Measurements from ENCODE around the gene PDZD11. TPM values are rescaled to one million over a fixed set of nuclear protein-coding genes. Genes with fewer than 3 reads are reported as not detected.
"Not testable (repeated sequence)": the region's sequence is repeated elsewhere in the genome, so short reads cannot be mapped to it uniquely, and the experiment has no call there.

PDZD11 gene, protein sequence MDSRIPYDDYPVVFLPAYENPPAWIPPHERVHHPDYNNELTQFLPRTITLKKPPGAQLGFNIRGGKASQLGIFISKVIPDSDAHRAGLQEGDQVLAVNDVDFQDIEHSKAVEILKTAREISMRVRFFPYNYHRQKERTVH
- total RNA-seq (18.7 TPM), polyA plus RNA-seq (10 to 100 TPM; 53.7 to 84.3 (median 64.4) TPM)

DNA sequence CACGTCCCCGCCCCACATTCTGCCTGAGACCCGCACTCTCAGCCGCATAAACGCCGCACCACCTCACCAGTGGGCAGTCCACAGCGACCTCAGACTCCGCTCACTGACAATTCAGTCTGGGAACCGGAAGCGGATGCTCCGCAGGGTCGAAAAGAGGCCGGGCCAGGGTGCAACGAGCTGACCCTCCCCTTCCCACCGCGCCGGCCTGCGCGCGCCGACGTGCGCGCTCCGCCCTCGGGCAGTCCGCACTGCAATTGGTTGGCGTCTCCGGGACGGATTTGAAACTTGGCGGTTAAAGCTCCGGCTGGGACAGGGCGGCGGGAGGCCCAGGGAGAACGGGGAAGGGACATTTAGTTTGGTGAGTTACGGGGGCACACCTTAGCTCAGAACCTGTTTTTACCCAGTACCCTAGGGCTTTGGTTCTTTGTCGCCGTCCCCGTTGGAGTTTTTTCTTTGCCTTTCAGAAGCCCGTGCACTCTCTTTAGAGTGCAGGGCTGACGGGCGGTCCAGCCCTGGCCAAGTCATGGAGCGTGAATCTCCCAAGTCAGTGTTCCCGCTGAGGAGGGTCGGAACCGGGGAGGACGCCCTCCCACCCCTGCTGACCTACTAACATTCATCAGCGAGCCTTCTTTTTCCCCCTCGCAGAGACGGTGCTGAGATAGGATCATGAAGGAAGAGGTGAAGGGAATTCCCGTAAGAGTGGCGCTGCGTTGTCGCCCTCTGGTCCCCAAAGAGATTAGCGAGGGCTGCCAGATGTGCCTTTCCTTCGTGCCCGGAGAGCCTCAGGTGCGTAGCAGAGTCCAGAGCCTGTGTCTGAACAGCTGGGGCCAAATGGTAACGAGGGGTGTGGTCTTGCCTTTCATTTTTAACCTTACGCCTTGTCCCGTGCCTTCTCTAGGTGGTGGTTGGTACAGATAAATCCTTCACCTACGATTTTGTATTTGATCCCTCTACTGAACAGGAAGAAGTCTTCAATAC is at the start of gene PDZD11, which contains the start of gene KIF4A:
Gene PDZD11 (minus strand): TSS at position 135 of the 978 bp plus-strand sequence. CDS start 586 bp downstream, outside the sequence.
Gene KIF4A (plus strand): TSS at position 312 of the 978 bp plus-strand sequence. CDS start 355 bp downstream, at position 667.
- Mint-ChIP-seq H3K27ac (peak within 1 kb of the TSS; percentile 74 to 87 (median 86)), H3K4me3 (peak within 1 kb of the TSS; percentile 89 to 97 (median 91)), H3K4me1 (peaks cover 5 to 27% (median 11%) of the 10 kb centered on the region in 4 donors), H3K27me3 (no peaks in the 10 kb centered on the region), H3K36me3 (peaks cover 8% of the 10 kb centered on the region), H3K9me3 (no peaks in the 10 kb centered on the region)
- DNase-seq (peak; percentile 74 to 90 (median 80)), ATAC-seq (ENCODE audit: low read depth in 2 of 2) (peak; percentile 97 to 98)
- peaks cover 3% of the 10 kb centered on the region for H3K36me3 ChIP-seq (ENCODE audit: control insufficient read depth, insufficient read depth, low read length)
- peak within 1 kb of the TSS; percentile 63 for H3K27ac ChIP-seq (ENCODE audit: insufficient read depth, low read length, poor library complexity, severe bottlenecking)
- peak within 1 kb of the TSS; percentile 75 for H3K4me3 ChIP-seq (ENCODE audit: low read depth, low read length)
- no peaks in the 10 kb centered on the region for H3K27me3 ChIP-seq (ENCODE audit: control insufficient read depth, insufficient read depth, low read length)
- H3K9me3 ChIP-seq (ENCODE audit: control insufficient read depth in 2 of 2, low read length in 2 of 2): no peaks in the 10 kb centered on the region
- H3K4me1 ChIP-seq (ENCODE audit: control insufficient read depth, insufficient read depth, low read length, poor library complexity, severe bottlenecking): peaks cover 3% of the 10 kb centered on the region

- DNase-seq (no peak), ATAC-seq (ENCODE audit: low read depth in 2 of 2) (no peak)
- Histone ChIP-seq H3K36me3 (ENCODE audit: control insufficient read depth, insufficient read depth, low read length) (no peaks in the 10 kb centered on the region), H3K27me3 (ENCODE audit: control insufficient read depth, insufficient read depth, low read length) (no peaks in the 10 kb centered on the region), H3K4me1 (ENCODE audit: control insufficient read depth, insufficient read depth, low read length, poor library complexity, severe bottlenecking) (no peaks in the 10 kb centered on the region), H3K27ac (ENCODE audit: insufficient read depth, low read length, poor library complexity, severe bottlenecking) (no peak overlapping the region), H3K4me3 (ENCODE audit: low read depth, low read length) (no peak overlapping the region), H3K9me3 (ENCODE audit: control insufficient read depth in 2 of 2, low read length in 2 of 2) (no peaks in the 10 kb centered on the region)
- Mint-ChIP-seq H3K9me3 (no peaks in the 10 kb centered on the region), H3K27ac (peak overlapping the region in 1 of 3 donors; percentile 15), H3K27me3 (no peaks in the 10 kb centered on the region), H3K4me3 (no peak overlapping the region), H3K36me3 (no peaks in the 10 kb centered on the region), H3K4me1 (peaks cover 0 to 12% (median 0%) of the 10 kb centered on the region in 4 donors)
Observed at GRCh38 chrX:70338290-70338689, 48.6 kb upstream of the PDZD11 start.

GRCh38 chrX:70336767-70337166 is 47.0 kb upstream of the PDZD11 start:
- Histone ChIP-seq H3K27ac (ENCODE audit: insufficient read depth, low read length, poor library complexity, severe bottlenecking) (no peak overlapping the region), H3K36me3 (ENCODE audit: control insufficient read depth, insufficient read depth, low read length) (no peaks in the 10 kb centered on the region), H3K4me3 (ENCODE audit: low read depth, low read length) (no peak overlapping the region), H3K9me3 (ENCODE audit: control insufficient read depth in 2 of 2, low read length in 2 of 2) (no peaks in the 10 kb centered on the region), H3K4me1 (ENCODE audit: control insufficient read depth, insufficient read depth, low read length, poor library complexity, severe bottlenecking) (no peaks in the 10 kb centered on the region), H3K27me3 (ENCODE audit: control insufficient read depth, insufficient read depth, low read length) (no peaks in the 10 kb centered on the region)
- H3K27ac Mint-ChIP-seq: no peak overlapping the region
- H3K9me3 Mint-ChIP-seq: no peaks in the 10 kb centered on the region
- H3K4me3 Mint-ChIP-seq: no peak overlapping the region
- no peaks in the 10 kb centered on the region for H3K27me3 Mint-ChIP-seq
- peak in 1 of 2 donors; percentile 31 for ATAC-seq (ENCODE audit: low read depth in 2 of 2)
- DNase-seq: peak in 1 of 3 donors; percentile 54
- H3K4me1 Mint-ChIP-seq: peaks cover 0 to 12% (median 0%) of the 10 kb centered on the region in 4 donors
- no peaks in the 10 kb centered on the region for H3K36me3 Mint-ChIP-seq

GRCh38 chrX:70332600-70332999 is 42.9 kb upstream of the PDZD11 start:
- ATAC-seq (ENCODE audit: low read depth in 2 of 2) (no peak), DNase-seq (no peak)
- Mint-ChIP-seq H3K27me3 (no peaks in the 10 kb centered on the region), H3K4me1 (peaks cover 0 to 12% (median 0%) of the 10 kb centered on the region in 4 donors), H3K36me3 (no peaks in the 10 kb centered on the region), H3K9me3 (no peaks in the 10 kb centered on the region), H3K4me3 (no peak overlapping the region), H3K27ac (no peak overlapping the region)
- Histone ChIP-seq H3K27ac (ENCODE audit: insufficient read depth, low read length, poor library complexity, severe bottlenecking) (no peak overlapping the region), H3K9me3 (ENCODE audit: control insufficient read depth in 2 of 2, low read length in 2 of 2) (no peaks in the 10 kb centered on the region), H3K36me3 (ENCODE audit: control insufficient read depth, insufficient read depth, low read length) (no peaks in the 10 kb centered on the region), H3K4me1 (ENCODE audit: control insufficient read depth, insufficient read depth, low read length, poor library complexity, severe bottlenecking) (no peaks in the 10 kb centered on the region), H3K27me3 (ENCODE audit: control insufficient read depth, insufficient read depth, low read length) (no peaks in the 10 kb centered on the region), H3K4me3 (ENCODE audit: low read depth, low read length) (no peak overlapping the region)

- Mint-ChIP-seq H3K27me3 (no peaks in the 10 kb centered on the region), H3K36me3 (no peaks in the 10 kb centered on the region), H3K27ac (no peak overlapping the region), H3K4me3 (peak overlapping the region in 1 of 4 donors; percentile 21), H3K9me3 (no peaks in the 10 kb centered on the region), H3K4me1 (peaks cover 0 to 7% (median 0%) of the 10 kb centered on the region in 4 donors)
- ATAC-seq (ENCODE audit: low read depth in 2 of 2) (no peak), DNase-seq (no peak)
- Histone ChIP-seq H3K27me3 (ENCODE audit: control insufficient read depth, insufficient read depth, low read length) (no peaks in the 10 kb centered on the region), H3K27ac (ENCODE audit: insufficient read depth, low read length, poor library complexity, severe bottlenecking) (no peak overlapping the region), H3K4me3 (ENCODE audit: low read depth, low read length) (no peak overlapping the region), H3K9me3 (ENCODE audit: control insufficient read depth in 2 of 2, low read length in 2 of 2) (no peaks in the 10 kb centered on the region), H3K4me1 (ENCODE audit: control insufficient read depth, insufficient read depth, low read length, poor library complexity, severe bottlenecking) (no peaks in the 10 kb centered on the region), H3K36me3 (ENCODE audit: control insufficient read depth, insufficient read depth, low read length) (no peaks in the 10 kb centered on the region)
Observed at GRCh38 chrX:70331161-70331560, 41.4 kb upstream of the PDZD11 start.

DNA sequence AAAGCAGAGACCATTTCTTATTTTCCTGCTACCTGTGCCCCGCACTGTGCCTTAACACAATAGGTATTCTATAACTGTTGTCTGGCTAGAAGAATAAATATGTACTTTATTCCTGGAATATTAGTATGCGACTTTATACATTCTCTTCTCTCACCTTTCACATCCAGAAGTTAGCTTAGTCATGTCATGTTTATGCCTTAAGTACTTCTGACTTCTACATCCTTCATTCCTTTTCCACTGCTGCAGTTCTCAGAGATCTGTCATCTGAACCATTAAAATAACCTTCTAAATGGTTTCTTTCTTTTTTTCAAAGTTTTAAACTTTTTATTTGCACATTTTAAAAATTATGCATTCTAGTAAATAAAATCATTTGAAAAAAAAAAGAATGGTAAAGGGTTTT is 34.6 kb upstream of the PDZD11 start:
- Histone ChIP-seq H3K9me3 (ENCODE audit: control insufficient read depth in 2 of 2, low read length in 2 of 2) (no peaks in the 10 kb centered on the region), H3K27me3 (ENCODE audit: control insufficient read depth, insufficient read depth, low read length) (no peaks in the 10 kb centered on the region), H3K27ac (ENCODE audit: insufficient read depth, low read length, poor library complexity, severe bottlenecking) (no peak overlapping the region), H3K4me1 (ENCODE audit: control insufficient read depth, insufficient read depth, low read length, poor library complexity, severe bottlenecking) (no peaks in the 10 kb centered on the region), H3K4me3 (ENCODE audit: low read depth, low read length) (no peak overlapping the region), H3K36me3 (ENCODE audit: control insufficient read depth, insufficient read depth, low read length) (no peaks in the 10 kb centered on the region)
- H3K36me3 Mint-ChIP-seq: no peaks in the 10 kb centered on the region
- H3K27me3 Mint-ChIP-seq: no peaks in the 10 kb centered on the region
- no peak overlapping the region for H3K27ac Mint-ChIP-seq
- H3K4me1 Mint-ChIP-seq: no peaks in the 10 kb centered on the region
- no peak overlapping the region for H3K4me3 Mint-ChIP-seq
- no peaks in the 10 kb centered on the region for H3K9me3 Mint-ChIP-seq
- ATAC-seq (ENCODE audit: low read depth in 2 of 2) (no peak), DNase-seq (no peak)

DNA sequence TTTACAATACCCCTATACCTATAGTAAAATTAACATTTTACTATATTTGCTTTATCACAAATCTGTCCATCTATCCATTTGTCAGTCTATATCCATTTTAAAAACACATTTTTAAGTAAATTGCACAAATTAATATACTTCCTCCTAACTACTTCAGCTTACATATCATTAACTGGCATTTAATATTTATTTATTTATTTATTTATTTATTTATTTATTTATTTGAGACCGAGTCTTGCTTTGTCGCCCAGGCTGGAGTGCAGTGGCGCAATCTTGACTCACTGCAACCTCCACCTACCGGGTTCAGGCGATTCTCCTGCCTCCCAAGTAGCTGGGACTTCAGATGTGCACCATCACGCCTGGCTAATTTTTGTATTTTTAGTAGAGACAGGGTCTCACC is 33.9 kb upstream of the PDZD11 start:
- H3K27ac ChIP-seq (ENCODE audit: insufficient read depth, low read length, poor library complexity, severe bottlenecking); ATAC-seq (ENCODE audit: low read depth in 2 of 2); H3K36me3 ChIP-seq (ENCODE audit: control insufficient read depth, insufficient read depth, low read length); H3K36me3 Mint-ChIP-seq; H3K4me1 ChIP-seq (ENCODE audit: control insufficient read depth, insufficient read depth, low read length, poor library complexity, severe bottlenecking); DNase-seq; H3K27ac Mint-ChIP-seq; H3K9me3 ChIP-seq (ENCODE audit: control insufficient read depth in 2 of 2, low read length in 2 of 2); H3K9me3 Mint-ChIP-seq; H3K27me3 Mint-ChIP-seq; H3K4me3 Mint-ChIP-seq; H3K4me3 ChIP-seq (ENCODE audit: low read depth, low read length); H3K4me1 Mint-ChIP-seq; H3K27me3 ChIP-seq (ENCODE audit: control insufficient read depth, insufficient read depth, low read length): not testable (repeated sequence)
